ENCODE data around the gene FAM222B. TPM values are rescaled to one million over a fixed set of nuclear protein-coding genes. Genes with fewer than 3 reads are reported as not detected.
A peak's percentile ranks its signal among the peaks of the same experiment; 100 is the strongest.

FAM222B gene
- total and polyA plus RNA-seq, 9 of the 15 experiments (the other 6 are each of a cell fraction or from before 2014, with no cell fraction given): 4.0 to 34.6 (median 7.5) TPM

DNA sequence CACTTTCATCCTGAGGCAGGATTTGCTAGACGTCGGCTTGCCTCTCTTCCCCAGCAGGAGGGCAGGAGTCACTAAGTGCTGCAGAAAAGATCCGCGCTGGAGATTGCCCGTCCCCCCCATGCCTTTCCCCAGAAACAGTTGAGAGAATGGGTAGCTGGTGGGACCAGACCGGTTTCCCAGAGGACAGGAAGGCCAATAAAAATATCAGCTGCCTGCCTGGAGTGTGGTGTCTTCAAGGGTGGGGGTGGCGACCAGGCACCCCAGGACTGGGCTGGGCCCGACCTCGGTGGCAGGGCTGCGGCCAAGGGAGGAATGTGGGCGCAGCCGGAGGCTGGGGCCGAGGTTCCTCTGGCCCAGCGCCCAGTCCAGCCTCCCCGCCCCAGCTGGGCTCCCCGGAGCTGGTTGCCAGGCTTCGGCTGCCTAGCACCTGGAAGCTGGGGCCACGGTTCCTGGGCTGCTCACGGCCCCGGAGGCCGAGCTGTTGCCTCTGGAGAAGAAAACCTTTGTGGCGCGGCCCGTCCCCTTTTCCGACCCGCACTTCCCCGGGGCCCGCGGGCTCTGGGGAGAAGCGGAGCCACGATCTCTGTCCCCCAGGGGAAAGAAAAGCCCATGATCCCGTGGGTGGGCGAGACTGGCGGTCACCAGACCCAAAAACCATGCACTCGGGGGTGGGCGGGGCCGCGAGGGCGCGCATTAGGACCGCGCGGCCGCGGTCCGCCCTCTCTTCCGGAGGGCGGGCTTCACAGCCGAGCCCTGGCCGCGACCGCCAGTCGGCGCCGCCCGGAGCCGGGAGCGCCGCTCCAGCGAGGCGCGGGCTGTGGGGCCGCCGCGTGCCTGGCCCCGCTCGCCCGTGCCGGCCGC, 99.1 kb downstream of the FAM222B start, which contains the start of gene TRAF4:
Gene TRAF4, plus strand, starts transcription at position 769 of the 861 bp plus-strand sequence. CDS start 102 bp downstream, outside the sequence.
- peak within 1 kb of the TSS; percentile 74 for H2AFZ ChIP-seq (ENCODE audit: low read depth, low read length)
- in situ Hi-C loops (cut with MboI): no loop called here
- H3K9me1 ChIP-seq (ENCODE audit: control insufficient read depth, insufficient read depth, low read length): no peaks in the 10 kb centered on the region
- POLR2A ChIA-PET: interaction anchor here (0.9 to 17.4 kb wide), 5 partner anchors 10 to 97 kb away, joined by 3 to 367 read pairs (median 7); partner anchors contain the start of genes NEK8, PROCA1, RPL23A and SDF2
- H3K27me3 ChIP-seq (ENCODE audit: control insufficient read depth in 2 of 2, insufficient read depth in 2 of 2, low read length in 2 of 2): no peaks in the 10 kb centered on the region
- H3K4me1 ChIP-seq (replicated peaks in 1 of 2; ENCODE audit: control insufficient read depth in 2 of 2, insufficient read depth in 2 of 2, low read length in 2 of 2): peaks cover 43 to 81% of the 10 kb centered on the region in 2 experiments
- peak within 1 kb of the TSS; percentile 87 for H3K4me3 ChIP-seq
- TSS peak; percentile 88 for BruUV-seq (replicated peaks)
- intact Hi-C loops (cut with micrococcal nuclease): loop anchor here (1.0 to 5.0 kb wide), 2 partner anchors 16 to 96 kb away; partner anchors contain the start of gene BLTP2
- peak within 1 kb of the TSS; percentile 96 for H3K27ac ChIP-seq (ENCODE audit: extremely low read depth, low read depth, low read length)
- 3% methylated on average over 43 of the region's 70 CpGs for WGBS (ENCODE audit: insufficient coverage, low coverage, missing lambda C conversion rate)
- H3K36me3 ChIP-seq (ENCODE audit: control insufficient read depth, insufficient read depth, low read length): peaks cover 38% of the 10 kb centered on the region; the same call in 2 of the 3 replicates
- CTCF ChIA-PET (ENCODE audit: low intra/inter-chr PET ratio): interaction anchor here (0.8 to 1.9 kb wide), 3 partner anchors 13 to 17 kb away, joined by 4 to 14 read pairs (median 8); partner anchors contain the start of genes NEK8 and TLCD1
- FAIRE-seq: peak; percentile 98
- DNase-seq (ENCODE audit: extremely low read depth in 1 of 4, low spot score in 3 of 4): peak; percentile 90 to 95 (median 93)
- H3K79me2 ChIP-seq (ENCODE audit: control insufficient read depth, insufficient read depth, low read length): peaks cover 52% of the 10 kb centered on the region
- no peaks in the 10 kb centered on the region for H3K9me3 ChIP-seq (replicated peaks; ENCODE audit: control insufficient read depth, insufficient read depth, low read depth, low read length)
- peak within 1 kb of the TSS; percentile 94 for H3K4me2 ChIP-seq (ENCODE audit: insufficient read depth, low read length)
- ATAC-seq: peak; percentile 87
- peaks cover 27% of the 10 kb centered on the region for H4K20me1 ChIP-seq (replicated peaks; ENCODE audit: control insufficient read depth, insufficient read depth, low read length)
- H3K9ac ChIP-seq (ENCODE audit: insufficient read depth in 1 of 2, low read depth in 2 of 2, low read length in 2 of 2): peak within 1 kb of the TSS; percentile 93 to 99
- TF ChIP-seq GABPA (tag; conservative IDR thresholded peaks at IDR 0.05; ENCODE audit: low read depth): peak; percentile 74
- TF ChIP-seq ZNF75A (CRISPR knock-in tag; IDR thresholded peaks at IDR 0.05): 0 out of 2 replicates have a peak, but pooled peaks have one; percentile 26
- peak; percentile 93 for TF ChIP-seq MYNN (IDR thresholded peaks at IDR 0.05)
- peak; percentile 82 for TF ChIP-seq MYNN (CRISPR knock-in tag; IDR thresholded peaks at IDR 0.05)
- TF ChIP-seq SIN3A (IDR thresholded peaks at IDR 0.05; ENCODE audit: borderline replicate concordance in 2 of 2, control insufficient read depth in 1 of 2, low read depth in 2 of 2, low read length in 2 of 2): peak; percentile 28 to 96
- TF ChIP-seq BHLHE40 (IDR thresholded peaks at IDR 0.05; ENCODE audit: low read length): peak; percentile 89
- peak; percentile 34; the same call in 1 of the 2 replicates for TF ChIP-seq GTF2F1 (IDR thresholded peaks at IDR 0.05; ENCODE audit: low read depth, low read length)
- no peak for TF ChIP-seq CSDE1 (IDR thresholded peaks at IDR 0.05)
- TF ChIP-seq CHD4 (IDR thresholded peaks at IDR 0.05; ENCODE audit: insufficient read depth, insufficient replicate concordance, low read depth, low read length, poor library complexity, severe bottlenecking): no peak
- no peak; the same call in 1 of the 2 replicates for TF ChIP-seq ZNF224 (CRISPR knock-in tag; IDR thresholded peaks at IDR 0.05)
- TF ChIP-seq POU5F1 (IDR thresholded peaks at IDR 0.05; ENCODE audit: borderline replicate concordance, low read depth, low read length, partially characterized antibody): no peak
- TF ChIP-seq, protein P1, sequence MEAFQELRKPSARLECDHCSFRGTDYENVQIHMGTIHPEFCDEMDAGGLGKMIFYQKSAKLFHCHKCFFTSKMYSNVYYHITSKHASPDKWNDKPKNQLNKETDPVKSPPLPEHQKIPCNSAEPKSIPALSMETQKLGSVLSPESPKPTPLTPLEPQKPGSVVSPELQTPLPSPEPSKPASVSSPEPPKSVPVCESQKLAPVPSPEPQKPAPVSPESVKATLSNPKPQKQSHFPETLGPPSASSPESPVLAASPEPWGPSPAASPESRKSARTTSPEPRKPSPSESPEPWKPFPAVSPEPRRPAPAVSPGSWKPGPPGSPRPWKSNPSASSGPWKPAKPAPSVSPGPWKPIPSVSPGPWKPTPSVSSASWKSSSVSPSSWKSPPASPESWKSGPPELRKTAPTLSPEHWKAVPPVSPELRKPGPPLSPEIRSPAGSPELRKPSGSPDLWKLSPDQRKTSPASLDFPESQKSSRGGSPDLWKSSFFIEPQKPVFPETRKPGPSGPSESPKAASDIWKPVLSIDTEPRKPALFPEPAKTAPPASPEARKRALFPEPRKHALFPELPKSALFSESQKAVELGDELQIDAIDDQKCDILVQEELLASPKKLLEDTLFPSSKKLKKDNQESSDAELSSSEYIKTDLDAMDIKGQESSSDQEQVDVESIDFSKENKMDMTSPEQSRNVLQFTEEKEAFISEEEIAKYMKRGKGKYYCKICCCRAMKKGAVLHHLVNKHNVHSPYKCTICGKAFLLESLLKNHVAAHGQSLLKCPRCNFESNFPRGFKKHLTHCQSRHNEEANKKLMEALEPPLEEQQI (IDR thresholded peaks at IDR 0.05): no peak
- TF ChIP-seq PHTF2 (CRISPR knock-in tag; IDR thresholded peaks at IDR 0.05): no peak
- TF ChIP-seq CBX5 (IDR thresholded peaks at IDR 0.05; ENCODE audit: borderline replicate concordance, low read depth): 0 out of 2 replicates have a peak, but pooled peaks have one; percentile 32
- TF ChIP-seq, protein P2, sequence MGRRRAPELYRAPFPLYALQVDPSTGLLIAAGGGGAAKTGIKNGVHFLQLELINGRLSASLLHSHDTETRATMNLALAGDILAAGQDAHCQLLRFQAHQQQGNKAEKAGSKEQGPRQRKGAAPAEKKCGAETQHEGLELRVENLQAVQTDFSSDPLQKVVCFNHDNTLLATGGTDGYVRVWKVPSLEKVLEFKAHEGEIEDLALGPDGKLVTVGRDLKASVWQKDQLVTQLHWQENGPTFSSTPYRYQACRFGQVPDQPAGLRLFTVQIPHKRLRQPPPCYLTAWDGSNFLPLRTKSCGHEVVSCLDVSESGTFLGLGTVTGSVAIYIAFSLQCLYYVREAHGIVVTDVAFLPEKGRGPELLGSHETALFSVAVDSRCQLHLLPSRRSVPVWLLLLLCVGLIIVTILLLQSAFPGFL (CRISPR knock-in tag; IDR thresholded peaks at IDR 0.05): 0 out of 2 replicates have a peak, but pooled peaks have one; percentile 83
- no peak for TF ChIP-seq ZFP36 (IDR thresholded peaks at IDR 0.05; ENCODE audit: low read depth, low read length, partially characterized antibody)
- no peak for TF ChIP-seq FOXJ3 (CRISPR knock-in tag; IDR thresholded peaks at IDR 0.05)
- no peak for TF ChIP-seq ZNF384 (IDR thresholded peaks at IDR 0.05; ENCODE audit: low read depth, low read length)

Data from K562 (cell line).